ENCODE measurements around the gene MICA.
A peak's percentile ranks its signal among the peaks of the same experiment; 100 is the strongest.
"Not testable (repeated sequence)": the region's sequence is repeated elsewhere in the genome, so short reads cannot be mapped to it uniquely, and the experiment has no call there.

MICA gene

GRCh38 chr6:31381666-31382065 lies 21.7 kb upstream of the MICA start:
- DNase-seq (ENCODE audit: low read depth in 2 of 2): no peak
- TF ChIP-seq CTCF (IDR thresholded peaks at IDR 0.05; ENCODE audit: low read depth, low read length): no peak
- H3K4me3 ChIP-seq (replicated peaks in 1 of 2; ENCODE audit: low read depth in 2 of 2, low read length in 2 of 2): no peak overlapping the region

- peak in 1 of 2 donors; percentile 65 for DNase-seq (ENCODE audit: low read depth in 2 of 2)
- H3K4me3 ChIP-seq (replicated peaks in 1 of 2; ENCODE audit: low read depth in 2 of 2, low read length in 2 of 2): no peak overlapping the region
- TF ChIP-seq CTCF (IDR thresholded peaks at IDR 0.05; ENCODE audit: low read depth, low read length): no peak
These were observed 20.2 kb upstream of the MICA start for GRCh38 chr6:31383149-31383548.

GRCh38 chr6:31385041-31385440 lies 18.4 kb upstream of the MICA start:
- H3K4me3 ChIP-seq (replicated peaks in 1 of 2; ENCODE audit: low read depth in 2 of 2, low read length in 2 of 2): no peak overlapping the region
- TF ChIP-seq CTCF (IDR thresholded peaks at IDR 0.05; ENCODE audit: low read depth, low read length): no peak
- no peak for DNase-seq (ENCODE audit: low read depth in 2 of 2)

- no peak overlapping the region for H3K4me3 ChIP-seq (replicated peaks in 1 of 2; ENCODE audit: low read depth in 2 of 2, low read length in 2 of 2)
- no peak for TF ChIP-seq CTCF (IDR thresholded peaks at IDR 0.05; ENCODE audit: low read depth, low read length)
- DNase-seq (ENCODE audit: low read depth in 2 of 2): no peak
These were observed 17.3 kb upstream of the MICA start for GRCh38 chr6:31386099-31386498.

- TF ChIP-seq CTCF (IDR thresholded peaks at IDR 0.05; ENCODE audit: low read depth, low read length): no peak
- H3K4me3 ChIP-seq (replicated peaks in 1 of 2; ENCODE audit: low read depth in 2 of 2, low read length in 2 of 2): no peak overlapping the region
- no peak for DNase-seq (ENCODE audit: low read depth in 2 of 2)
These were observed 16.4 kb upstream of the MICA start for GRCh38 chr6:31386977-31387376.

GRCh38 chr6:31388916-31389801 lies 14.2 kb upstream of the MICA start:
- not testable (repeated sequence) for DNase-seq (ENCODE audit: low read depth in 2 of 2); H3K4me3 ChIP-seq (replicated peaks in 1 of 2; ENCODE audit: low read depth in 2 of 2, low read length in 2 of 2)

- not testable (repeated sequence) for DNase-seq (ENCODE audit: low read depth in 2 of 2); H3K4me3 ChIP-seq (replicated peaks in 1 of 2; ENCODE audit: low read depth in 2 of 2, low read length in 2 of 2)
These were observed 13.6 kb upstream of the MICA start for GRCh38 chr6:31389802-31390132.

GRCh38 chr6:31393932-31394331 lies 9.5 kb upstream of the MICA start:
- DNase-seq (ENCODE audit: low read depth in 2 of 2): no peak
- TF ChIP-seq CTCF (IDR thresholded peaks at IDR 0.05; ENCODE audit: low read depth, low read length): no peak
- H3K4me3 ChIP-seq (replicated peaks in 1 of 2; ENCODE audit: low read depth in 2 of 2, low read length in 2 of 2): no peak overlapping the region
